OCI-LY3 (cell line): ENCODE measurements around the gene TOP2A.

ENCODE experiments used
- CTCF ChIP-seq: fragments of 200-600, 300-600 bp; sonication (generic); IDR thresholded peaks from 2 replicates; pipeline ENCODE4 v1.5.1; 2014; ENCODE audit warnings: antibody characterized with exemption, low read length, low read depth
- EZH2phosphoT487 ChIP-seq: fragments of 200-600 bp; shearing (Covaris generic); IDR thresholded peaks from 2 replicates; pipeline ENCODE4 v1.6.1; 2018; ENCODE audit warnings: antibody characterized with exemption, mixed run types, low read depth

GRCh38 chr17:40374821-40375498, 42.7 kb downstream of the TOP2A start:
- TF ChIP-seq CTCF (no peak), EZH2phosphoT487 (no peak)
